Gastrocnemius medialis (tissue), 4 donors: ENCODE data around the gene CSNK2B.

Source experiments
- POLR2A ChIP-seq, 2 donors: fragments of 450-650 bp; IDR thresholded peaks; one replicate each; pipeline ENCODE4 v1.6.1; 2017; ENCODE audit warnings: antibody characterized with exemption in 2 of 2, mild to moderate bottlenecking in 2 of 2, moderate library complexity in 2 of 2
- TF ChIP-seq, protein P1 (sequence below), 5 experiments: fragments of 450-650 bp in 3 of 5; fragments of 200-600 bp in 2 of 5; sonication (generic) in 2 of 5; IDR thresholded peaks in 4 of 5; conservative IDR thresholded peaks in 1 of 5; 1 replicate in 4 of 5; 2 replicates in 1 of 5; pipeline ENCODE4 v1.5.1; 2016 to 2019; ENCODE audit warnings: antibody characterized with exemption in 5 of 5, mild to moderate bottlenecking in 3 of 5, moderate library complexity in 3 of 5

DNA sequence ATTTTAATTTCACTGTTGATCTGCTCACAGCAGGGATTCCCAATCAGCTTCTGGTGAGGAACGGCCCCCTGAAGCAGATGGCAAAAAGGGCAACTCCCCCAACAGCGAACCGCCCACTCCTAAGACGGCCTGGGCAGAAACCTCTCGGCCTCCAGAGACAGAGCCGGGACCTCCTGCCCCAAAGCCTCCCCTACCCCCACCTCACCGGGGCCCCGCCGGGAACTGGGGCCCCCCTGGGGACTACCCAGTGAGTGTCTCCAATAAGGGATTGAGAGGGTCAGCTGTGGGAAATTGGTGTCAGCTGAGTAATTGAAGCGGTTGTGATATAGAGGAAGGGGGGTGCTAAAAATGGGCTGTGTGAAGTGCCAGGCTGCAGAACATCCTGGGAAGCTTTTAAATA is 38.9 kb upstream of the CSNK2B start:
- TF ChIP-seq, protein P1, sequence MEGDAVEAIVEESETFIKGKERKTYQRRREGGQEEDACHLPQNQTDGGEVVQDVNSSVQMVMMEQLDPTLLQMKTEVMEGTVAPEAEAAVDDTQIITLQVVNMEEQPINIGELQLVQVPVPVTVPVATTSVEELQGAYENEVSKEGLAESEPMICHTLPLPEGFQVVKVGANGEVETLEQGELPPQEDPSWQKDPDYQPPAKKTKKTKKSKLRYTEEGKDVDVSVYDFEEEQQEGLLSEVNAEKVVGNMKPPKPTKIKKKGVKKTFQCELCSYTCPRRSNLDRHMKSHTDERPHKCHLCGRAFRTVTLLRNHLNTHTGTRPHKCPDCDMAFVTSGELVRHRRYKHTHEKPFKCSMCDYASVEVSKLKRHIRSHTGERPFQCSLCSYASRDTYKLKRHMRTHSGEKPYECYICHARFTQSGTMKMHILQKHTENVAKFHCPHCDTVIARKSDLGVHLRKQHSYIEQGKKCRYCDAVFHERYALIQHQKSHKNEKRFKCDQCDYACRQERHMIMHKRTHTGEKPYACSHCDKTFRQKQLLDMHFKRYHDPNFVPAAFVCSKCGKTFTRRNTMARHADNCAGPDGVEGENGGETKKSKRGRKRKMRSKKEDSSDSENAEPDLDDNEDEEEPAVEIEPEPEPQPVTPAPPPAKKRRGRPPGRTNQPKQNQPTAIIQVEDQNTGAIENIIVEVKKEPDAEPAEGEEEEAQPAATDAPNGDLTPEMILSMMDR (IDR thresholded peaks at IDR 0.05 in 4 of 5, conservative IDR thresholded peaks at IDR 0.05 in 1 of 5): no peak
- TF ChIP-seq POLR2A (IDR thresholded peaks at IDR 0.05): no peak
